Mucosa of descending colon (tissue), 3 donors: ENCODE results near the gene KLHL1. TPM values are rescaled to one million over a fixed set of nuclear protein-coding genes. Genes with fewer than 3 reads are reported as not detected.

Experiments
- ATAC-seq: fragments of 200-7000 bp; cut with Tn5 transposase; one replicate; pipeline ENCODE4 v1.9.1; 2020; ENCODE audit warnings: mild to moderate bottlenecking, moderate library complexity
- DNase-seq, 3 donors: peaks; one replicate each; pipeline ENCODE4 v3.0.0-alpha.2; 2020
- H3K36me3 ChIP-seq: fragments of 200-600 bp; one replicate; pipeline ENCODE4 v1.8.0; 2021; ENCODE audit warnings: low read depth, mild to moderate bottlenecking
- H3K4me1 ChIP-seq: fragments of 200-600 bp; one replicate; pipeline ENCODE4 v1.8.0; 2021; ENCODE audit warnings: low read depth, mild to moderate bottlenecking
- H3K4me3 ChIP-seq: fragments of 200-600 bp; one replicate; pipeline ENCODE4 v1.8.0; 2021; ENCODE audit warnings: mild to moderate bottlenecking
- H3K9me3 ChIP-seq: fragments of 200-600 bp; one replicate; pipeline ENCODE4 v1.8.0; 2021; ENCODE audit warnings: mild to moderate bottlenecking
- CTCF ChIP-seq: fragments of 200-600 bp; IDR thresholded peaks from one replicate; pipeline ENCODE4 v1.8.0; 2022; ENCODE audit warnings: antibody characterized with exemption, mild to moderate bottlenecking
- intact Hi-C, 2 donors: fragments of 100-400 bp; cut with DNase I in 1 of 2; cut with micrococcal nuclease in 1 of 2; formaldehyde crosslinking; loops; one replicate each; pipeline versions ENCODE4 v1.11.0 to v1.11.1; 2022; cut with DNase I, micrococcal nuclease
- total RNA-seq, 3 donors: library from RNA; stranded (reverse); fragmentation: NEBNext Ultra II Directional in 2 of 3; extraction: Animal tissue kit (Norgen Biotek cat#: 25700) in 2 of 3; gene quantifications; one replicate each; pipeline versions ENCODE4 v1.2.1 to v1.2.4, GENCODE V29; 2021 to 2023
- donor health status: DM: no; HTN: no; CAD: no; lungs with moderate emphysema.
- donor health status: DM: no; HTN: no; CAD: no.
- donor health status: DM: no; HTN: yes; CAD: no.

Gene KLHL1
- total RNA-seq, 3 donors from 2014 or later = 0.25 TPM; not detected in 2

DNA sequence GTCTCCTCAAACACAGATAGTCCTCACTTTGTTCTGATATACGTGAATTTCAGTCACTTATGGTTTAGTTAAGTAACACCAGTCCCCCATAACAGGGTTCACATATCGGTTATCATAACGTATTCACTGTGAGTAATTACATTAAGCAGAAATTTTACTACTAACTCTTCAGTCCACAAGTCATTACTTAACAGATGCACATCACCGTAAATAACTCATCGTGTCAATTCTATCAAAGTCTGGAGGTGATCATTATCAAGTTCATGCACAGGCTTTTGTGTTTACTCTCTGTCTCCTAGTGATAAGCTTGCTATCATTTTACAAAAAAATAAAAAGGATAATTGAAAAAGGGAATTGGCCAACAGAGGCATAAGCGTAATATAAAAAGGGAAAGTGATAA, 288.1 kb downstream of the KLHL1 start:
- ATAC-seq = no peak
- intact Hi-C loops = no loop called here
- no peaks in the 10 kb centered on the region for H3K36me3 ChIP-seq
- no peaks in the 10 kb centered on the region for H3K9me3 ChIP-seq
- no peaks in the 10 kb centered on the region for H3K4me1 ChIP-seq
- DNase-seq = no peak
- TF ChIP-seq CTCF = no peak
- no peak overlapping the region for H3K4me3 ChIP-seq

GRCh38 chr13:69817333-69817869, 290.9 kb downstream of the KLHL1 start:
- no peak for TF ChIP-seq CTCF
- Histone ChIP-seq H3K4me1 (no peaks in the 10 kb centered on the region), H3K4me3 (no peak overlapping the region), H3K9me3 (no peaks in the 10 kb centered on the region), H3K36me3 (no peaks in the 10 kb centered on the region)
- ATAC-seq (no peak), DNase-seq (no peak)
- intact Hi-C loops = no loop called here

- H3K9me3 ChIP-seq = no peaks in the 10 kb centered on the region
- no peak for TF ChIP-seq CTCF
- H3K36me3 ChIP-seq = no peaks in the 10 kb centered on the region
- no peak for ATAC-seq
- no peaks in the 10 kb centered on the region for H3K4me1 ChIP-seq
- no peak overlapping the region for H3K4me3 ChIP-seq
- intact Hi-C loops = no loop called here
- no peak for DNase-seq
Observed at GRCh38 chr13:69809152-69809551, 299.1 kb downstream of the KLHL1 start.

DNA sequence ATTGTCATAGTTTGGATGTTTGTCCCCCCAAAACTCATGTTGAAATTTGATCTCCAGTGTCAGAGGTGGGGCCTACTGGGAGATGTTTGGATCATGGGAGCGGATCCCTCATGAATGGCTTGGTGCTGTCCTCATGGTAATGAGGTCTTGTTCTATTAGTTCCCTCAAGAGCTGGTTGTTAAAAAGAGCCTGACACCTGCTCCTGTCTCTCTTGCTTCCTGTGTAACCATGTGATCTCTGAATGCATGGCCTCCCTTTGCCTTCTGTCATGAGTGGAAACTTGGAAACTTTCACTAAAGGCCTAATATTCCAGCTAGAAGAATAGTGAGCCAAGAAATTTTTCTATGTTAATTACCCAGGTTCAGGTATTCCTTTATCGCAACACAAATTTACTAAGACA, 312.0 kb downstream of the KLHL1 start:
- DNase-seq (no peak), ATAC-seq (no peak)
- H3K36me3 ChIP-seq = no peaks in the 10 kb centered on the region
- intact Hi-C loops = no loop called here
- H3K4me1 ChIP-seq = no peaks in the 10 kb centered on the region
- TF ChIP-seq CTCF = no peak
- no peaks in the 10 kb centered on the region for H3K9me3 ChIP-seq
- no peak overlapping the region for H3K4me3 ChIP-seq

GRCh38 chr13:69793783-69794453, 314.3 kb downstream of the KLHL1 start:
- H3K4me3 ChIP-seq = no peak overlapping the region
- H3K36me3 ChIP-seq = no peaks in the 10 kb centered on the region
- intact Hi-C loops = no loop called here
- TF ChIP-seq CTCF = no peak
- H3K9me3 ChIP-seq = no peaks in the 10 kb centered on the region
- ATAC-seq (no peak), DNase-seq (no peak)
- no peaks in the 10 kb centered on the region for H3K4me1 ChIP-seq
